CD1c-positive myeloid dendritic cell (primary cell): Measurements from ENCODE around the gene SYT2.

Experiments
- DNase-seq: peaks from one replicate; pipeline ENCODE4 v3.0.0-alpha.2; 2016; ENCODE audit errors: extremely low spot score

The SYT2 gene

GRCh38 chr1:202677433-202677832 is 32.8 kb downstream of the SYT2 start:
- no peak for DNase-seq

- no peak for DNase-seq
These were observed 36.7 kb downstream of the SYT2 start for GRCh38 chr1:202673531-202673930.

DNA sequence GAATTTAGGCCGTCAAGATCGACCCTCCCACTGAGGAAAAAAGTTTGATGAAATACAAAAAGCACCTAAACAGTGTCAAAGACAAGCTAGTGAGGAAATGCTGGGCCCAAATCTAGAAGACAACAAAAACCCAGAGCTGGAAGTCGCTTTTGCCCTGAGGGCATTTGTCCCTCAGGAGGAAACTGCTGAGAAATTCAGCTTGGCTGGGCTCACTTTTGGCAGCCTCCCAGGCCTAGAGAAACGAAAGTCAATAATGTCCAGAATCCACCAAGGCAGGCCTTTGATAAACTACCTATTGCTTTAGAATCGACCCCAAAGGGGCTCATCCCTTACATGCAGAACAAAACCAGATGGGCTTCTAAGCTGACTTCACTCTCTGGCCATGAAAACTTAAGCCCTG is 38.9 kb downstream of the SYT2 start:
- no peak for DNase-seq

DNA sequence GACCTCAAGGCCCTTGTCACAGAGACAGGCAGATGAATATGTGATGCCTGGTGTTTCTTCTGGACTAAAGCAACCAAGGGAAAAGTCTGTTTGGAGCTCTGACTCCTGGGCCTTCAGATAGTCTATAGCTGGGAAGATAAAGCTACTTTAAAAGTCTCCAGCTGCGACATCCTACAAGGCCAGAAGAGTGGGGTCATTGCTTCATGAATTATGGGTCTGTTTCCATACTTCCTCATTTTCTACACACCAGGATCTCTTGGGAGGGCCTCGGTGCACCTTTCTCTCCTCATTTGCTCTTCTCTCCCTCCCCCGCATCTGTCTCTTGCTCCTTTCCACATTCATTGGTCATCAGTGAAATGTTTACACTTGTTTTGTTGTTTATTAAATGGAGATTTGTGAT is 44.8 kb downstream of the SYT2 start:
- DNase-seq, result no peak

GRCh38 chr1:202664083-202664482 is 46.2 kb downstream of the SYT2 start:
- no peak for DNase-seq

GRCh38 chr1:202663131-202663530 is 47.1 kb downstream of the SYT2 start:
- DNase-seq, result no peak

- no peak for DNase-seq
These were observed 48.2 kb downstream of the SYT2 start for GRCh38 chr1:202662081-202662480.

GRCh38 chr1:202661136-202661845 is 49.0 kb downstream of the SYT2 start:
- DNase-seq, result no peak

GRCh38 chr1:202659974-202660373 is 50.3 kb downstream of the SYT2 start:
- DNase-seq, result no peak

GRCh38 chr1:202659541-202659940 is 50.7 kb downstream of the SYT2 start:
- DNase-seq, result no peak

GRCh38 chr1:202658769-202659168 is 51.5 kb downstream of the SYT2 start:
- no peak for DNase-seq

- no peak for DNase-seq
These were observed 51.9 kb downstream of the SYT2 start for GRCh38 chr1:202658251-202658759.

DNA sequence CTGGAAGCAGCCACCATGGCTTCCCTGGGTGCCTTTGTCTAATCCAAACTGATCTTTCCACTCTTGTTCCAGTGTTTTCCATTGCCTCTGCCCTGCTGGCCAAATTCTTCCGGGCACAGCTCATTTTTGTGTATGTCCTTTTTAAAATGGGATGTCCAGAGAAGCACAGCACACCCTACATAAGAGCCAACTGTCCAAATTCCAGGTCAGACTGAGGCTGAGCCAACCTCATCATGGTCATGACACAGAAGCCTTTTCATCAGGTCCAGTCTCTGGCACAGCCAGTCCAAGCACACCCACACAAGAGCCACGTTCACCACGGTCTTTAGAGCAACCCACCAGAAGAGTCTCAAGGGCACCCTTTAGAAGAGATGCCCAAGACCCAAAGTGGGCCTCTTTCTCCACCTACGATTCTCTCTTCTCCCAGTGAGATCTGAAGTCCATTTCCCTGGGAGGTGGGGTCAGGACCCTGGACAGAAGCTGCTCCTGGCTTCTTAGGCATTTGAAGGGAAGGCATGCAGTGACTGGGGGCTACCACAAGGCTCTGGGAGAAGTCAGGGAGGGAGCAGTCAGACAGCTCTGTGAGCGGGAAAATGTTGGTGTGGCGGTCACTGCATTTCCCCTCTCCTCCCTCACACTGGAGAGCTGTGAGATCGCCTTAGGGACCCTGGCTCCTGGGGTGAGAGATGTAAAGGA is 53.2 kb downstream of the SYT2 start:
- DNase-seq, result no peak

DNA sequence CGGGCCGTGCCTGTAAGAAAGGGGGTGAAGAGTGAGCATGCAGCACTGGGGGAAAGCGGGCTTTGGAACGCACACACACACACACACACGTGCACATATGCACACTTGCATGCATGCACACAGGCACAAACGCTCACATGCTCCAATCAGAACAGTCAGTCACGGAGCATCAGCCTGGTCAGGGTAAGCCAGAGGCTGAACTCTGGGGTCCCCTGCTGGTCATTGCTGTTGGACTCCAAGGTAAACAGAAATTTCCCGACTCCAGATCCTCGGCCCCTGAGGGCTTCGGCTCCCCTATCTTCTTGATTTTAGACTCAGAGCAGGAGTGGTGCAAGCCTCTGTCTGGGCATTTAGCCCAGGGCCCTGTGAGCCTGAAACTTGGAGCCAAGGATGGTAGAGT is 54.2 kb downstream of the SYT2 start:
- no peak for DNase-seq

DNA sequence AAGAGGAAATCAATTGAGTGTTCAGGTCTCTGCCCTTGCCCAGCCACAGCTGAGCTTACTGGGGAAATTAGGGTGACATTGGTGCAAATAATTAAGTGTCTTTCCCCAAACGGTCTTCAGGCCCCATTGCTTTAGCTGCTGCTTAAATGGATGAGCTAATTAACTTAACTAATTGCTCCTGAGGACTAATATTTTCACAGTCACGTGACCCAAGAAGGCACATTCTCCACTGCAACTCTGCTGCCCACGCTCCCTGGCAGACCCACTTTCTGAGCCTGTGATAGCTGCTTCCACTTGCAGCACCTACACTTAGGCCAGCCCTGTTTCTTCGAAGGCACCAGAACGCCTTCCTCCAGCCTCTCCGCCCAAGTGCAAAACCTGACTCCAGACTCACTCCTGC is 56.2 kb downstream of the SYT2 start:
- DNase-seq, result no peak

DNA sequence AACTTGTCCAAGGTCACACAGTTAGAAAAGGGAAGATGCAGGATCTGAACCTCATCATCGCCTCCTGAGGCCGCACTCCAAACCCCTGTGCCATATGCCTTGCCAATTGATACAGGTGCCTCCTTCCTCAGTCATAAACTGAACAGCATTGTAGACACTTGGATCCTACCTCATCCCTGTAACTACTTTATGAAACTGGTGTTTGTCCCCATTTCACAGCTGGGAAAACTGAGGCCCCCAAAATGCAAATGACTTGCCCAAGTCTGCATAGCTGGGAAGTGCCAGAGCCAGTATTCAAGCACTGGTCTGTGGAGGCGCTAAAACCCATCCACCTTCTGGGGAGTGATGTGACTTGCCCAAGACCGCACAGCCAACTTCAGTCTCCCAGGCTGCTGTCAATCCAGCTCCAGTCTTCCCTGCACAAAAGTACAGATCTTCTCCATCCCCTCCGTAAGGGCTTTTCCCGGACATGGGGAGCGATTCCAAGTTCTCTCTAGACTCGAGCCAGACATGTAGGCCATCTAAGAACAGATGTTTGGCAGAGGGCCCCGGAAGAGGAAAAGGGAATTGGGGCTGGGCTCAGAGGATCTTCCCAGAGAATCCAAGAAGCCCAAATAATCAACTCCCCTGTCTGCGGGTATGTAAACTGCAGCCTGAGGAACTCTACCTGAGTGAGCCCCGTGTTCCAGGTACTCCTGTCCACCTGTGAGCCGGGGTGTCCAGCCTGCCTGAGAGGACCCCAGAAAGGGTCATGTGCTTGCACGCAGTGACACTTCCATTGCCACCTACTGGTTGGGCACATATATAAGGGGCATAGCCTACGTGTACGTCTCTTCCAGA is 60.5 kb downstream of the SYT2 start:
- DNase-seq, result no peak

GRCh38 chr1:202648605-202649226 is 61.5 kb downstream of the SYT2 start:
- no peak for DNase-seq

DNA sequence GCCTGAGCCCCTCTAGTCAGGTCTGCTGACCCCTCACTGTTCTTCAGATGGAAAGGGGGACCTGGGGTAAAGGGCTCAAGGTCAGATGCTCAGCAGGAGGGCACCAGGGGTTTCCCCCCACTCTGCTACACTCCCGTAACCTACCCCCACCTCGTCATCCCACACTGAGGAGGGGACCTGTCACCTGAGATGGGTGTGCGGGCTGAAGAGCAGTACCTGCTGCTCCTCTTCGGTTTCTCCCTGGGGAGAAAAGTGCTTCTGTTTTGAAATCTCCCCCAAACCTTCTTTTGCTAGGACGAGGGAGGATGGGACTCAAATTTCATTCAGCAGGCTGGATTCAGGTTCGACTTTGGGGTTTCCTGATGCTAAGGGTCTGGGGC is 65.2 kb downstream of the SYT2 start:
- DNase-seq, result no peak

DNA sequence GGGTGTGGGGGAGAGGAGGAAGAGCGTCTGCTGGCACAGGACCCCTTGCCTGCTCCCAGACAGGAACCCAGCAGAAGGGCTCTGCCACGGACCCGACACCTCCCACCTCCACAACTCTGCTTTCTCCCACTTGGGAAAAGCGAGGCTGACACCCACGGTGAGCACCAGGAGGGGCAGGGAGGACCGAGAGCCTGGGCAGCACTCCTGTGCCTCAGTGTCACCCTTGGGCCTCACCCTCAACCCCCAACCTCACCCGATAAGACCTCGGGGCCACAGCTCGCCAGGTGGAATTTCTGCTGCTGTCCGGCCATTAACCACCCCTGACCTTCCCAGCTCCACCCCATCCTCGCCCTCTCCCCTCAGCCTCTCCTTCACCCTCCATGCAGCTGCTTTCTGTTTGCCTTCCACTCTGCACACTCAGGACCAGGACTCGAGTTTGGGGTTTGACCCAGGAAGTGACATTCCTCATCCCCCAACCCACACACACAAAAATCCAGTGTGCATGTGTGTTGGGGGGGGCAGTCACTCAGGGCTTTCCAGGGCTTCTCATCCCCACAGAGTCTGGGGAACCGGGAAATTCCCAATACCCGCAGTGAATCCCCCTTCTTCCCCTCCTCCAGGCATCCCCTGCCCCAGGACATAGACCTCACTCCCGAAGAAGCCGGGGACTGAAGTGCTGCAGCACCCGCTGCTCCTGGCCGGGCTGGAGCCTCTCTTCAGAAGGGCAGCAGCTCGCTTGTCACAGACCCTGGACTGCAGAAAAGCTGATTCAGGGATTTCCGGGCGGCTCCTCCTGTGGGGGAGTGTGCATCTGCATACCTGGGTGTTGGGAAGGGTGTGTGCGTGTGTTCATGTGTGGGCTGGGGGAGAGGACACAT is 65.8 kb downstream of the SYT2 start:
- no peak for DNase-seq

- DNase-seq, result no peak
These were observed 66.6 kb downstream of the SYT2 start for GRCh38 chr1:202643397-202644218.
